Tongue (tissue), 2 donors: ENCODE results near the gene ELAVL4. TPM values are rescaled to one million over a fixed set of nuclear protein-coding genes. Genes with fewer than 3 reads are reported as not detected.

Experiments used
- DNase-seq: peaks from one replicate; pipeline ENCODE4 v3.0.0-alpha.2; 2015
- total RNA-seq: library from RNA; depleted of rRNA; stranded (reverse); fragments of >200 nt; gene quantifications from one replicate; pipeline ENCODE4 v1.2.3, GENCODE V29; 2014

Gene ELAVL4
- total RNA-seq = 0.41 TPM

- peak; percentile 19 for DNase-seq
These were observed at the start of gene ELAVL4 for GRCh38 chr1:50108497-50109059. ELAVL4 (plus strand) TSS chr1:50108920; CDS start chr1:50109190, 270 bp downstream.

GRCh38 chr1:50060279-50060678 lies 48.4 kb upstream of the ELAVL4 start:
- no peak for DNase-seq

GRCh38 chr1:50066806-50067205 lies 41.9 kb upstream of the ELAVL4 start:
- no peak for DNase-seq

GRCh38 chr1:50074931-50075330 lies 33.8 kb upstream of the ELAVL4 start:
- DNase-seq = no peak

- DNase-seq = no peak
These were observed 31.4 kb upstream of the ELAVL4 start for GRCh38 chr1:50077273-50077672.

- no peak for DNase-seq
These were observed 27.7 kb upstream of the ELAVL4 start for GRCh38 chr1:50080904-50081586.

- no peak for DNase-seq
These were observed 24.3 kb upstream of the ELAVL4 start for GRCh38 chr1:50084389-50084788.

GRCh38 chr1:50091068-50091467 lies 17.7 kb upstream of the ELAVL4 start:
- DNase-seq = no peak

- no peak for DNase-seq
These were observed 13.0 kb upstream of the ELAVL4 start for GRCh38 chr1:50095716-50096115.

GRCh38 chr1:50097021-50097679 lies 11.6 kb upstream of the ELAVL4 start:
- no peak for DNase-seq

GRCh38 chr1:50097791-50098190 lies 10.9 kb upstream of the ELAVL4 start:
- no peak for DNase-seq

- DNase-seq = no peak
These were observed 10.1 kb upstream of the ELAVL4 start for GRCh38 chr1:50098591-50099021.

- DNase-seq = no peak
These were observed 9.1 kb upstream of the ELAVL4 start for GRCh38 chr1:50099654-50100053.

- peak; percentile 6 for DNase-seq
These were observed 5.1 kb upstream of the ELAVL4 start for GRCh38 chr1:50103615-50104081.

- DNase-seq = no peak
These were observed 3.3 kb upstream of the ELAVL4 start for GRCh38 chr1:50105433-50105832.

- no peak for DNase-seq
These were observed 2.5 kb upstream of the ELAVL4 start for GRCh38 chr1:50106095-50106761.

- DNase-seq = no peak
These were observed 396 bp downstream of the ELAVL4 start for GRCh38 chr1:50109116-50109515.

GRCh38 chr1:50109647-50110075 lies 941 bp downstream of the ELAVL4 start:
- peak; percentile 41 for DNase-seq

- DNase-seq = peak; percentile 8
These were observed 1.4 kb downstream of the ELAVL4 start for GRCh38 chr1:50110151-50110550.

- DNase-seq = peak; percentile 15
These were observed 1.9 kb downstream of the ELAVL4 start for GRCh38 chr1:50110656-50111055.

- DNase-seq = no peak
These were observed 2.8 kb downstream of the ELAVL4 start for GRCh38 chr1:50111503-50111902.

GRCh38 chr1:50112193-50112592 lies 3.5 kb downstream of the ELAVL4 start:
- DNase-seq = no peak

GRCh38 chr1:50123071-50123470 lies 14.4 kb downstream of the ELAVL4 start:
- DNase-seq = no peak
